Measurements from ENCODE around the gene CADM1. TPM values are rescaled to one million over a fixed set of nuclear protein-coding genes. Genes with fewer than 3 reads are reported as not detected.

Gene CADM1
- total and polyA plus RNA-seq, 4 experiments from 2014 or later, result 2.8 to 5.6 (median 3.3) TPM

DNA sequence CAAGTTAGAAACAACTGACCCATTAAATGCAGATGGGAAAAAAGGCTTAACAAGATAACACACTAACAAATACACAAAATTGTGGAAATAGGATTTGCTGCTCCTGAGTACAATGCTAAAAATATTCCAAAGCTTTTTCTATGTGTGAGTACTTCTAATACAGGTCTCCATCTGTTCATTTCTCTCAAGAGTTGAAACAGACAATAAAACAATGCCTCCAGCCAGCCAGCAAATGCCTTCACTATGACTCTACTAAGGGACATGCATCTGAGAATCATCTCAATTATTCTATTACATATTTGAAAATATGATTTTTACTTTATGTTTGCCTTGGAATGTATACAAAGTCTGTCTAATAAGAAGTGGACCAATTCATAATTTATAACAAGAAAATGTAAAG is 119.0 kb downstream of the CADM1 start:
- POLR2A ChIA-PET (ENCODE audit: partially characterized antibody), result no interaction called here
- no peak for DNase-seq
- Mint-ChIP-seq H3K27ac (no peak overlapping the region), H3K36me3 (no peaks in the 10 kb centered on the region), H3K4me3 (no peak overlapping the region), H3K27me3 (peaks cover 6 to 7% of the 10 kb centered on the region in 2 donors), H3K9me3 (no peaks in the 10 kb centered on the region), H3K4me1 (no peaks in the 10 kb centered on the region)
- no peak overlapping the region for H3K4me3 ChIP-seq (ENCODE audit: low read length in 2 of 2)
- H3K27ac ChIP-seq (ENCODE audit: low read depth, low read length), result no peak overlapping the region
- intact Hi-C loops (cut with micrococcal nuclease), result no loop called here
- H3K4me1 ChIP-seq (ENCODE audit: insufficient read depth, low read length), result no peaks in the 10 kb centered on the region
- CTCF ChIA-PET (ENCODE audit: partially characterized antibody), result interaction anchor here (1.4 kb wide), 1 partner anchor 61 kb away, joined by 4 read pairs; no protein-coding TSS in a partner anchor
- no peaks in the 10 kb centered on the region for H3K27me3 ChIP-seq (ENCODE audit: insufficient read depth, low read length)
- no peaks in the 10 kb centered on the region for H3K36me3 ChIP-seq (ENCODE audit: insufficient read depth, low read length)
- no peaks in the 10 kb centered on the region for H3K9me3 ChIP-seq (ENCODE audit: control insufficient read depth in 1 of 2, low read length in 2 of 2)

DNA sequence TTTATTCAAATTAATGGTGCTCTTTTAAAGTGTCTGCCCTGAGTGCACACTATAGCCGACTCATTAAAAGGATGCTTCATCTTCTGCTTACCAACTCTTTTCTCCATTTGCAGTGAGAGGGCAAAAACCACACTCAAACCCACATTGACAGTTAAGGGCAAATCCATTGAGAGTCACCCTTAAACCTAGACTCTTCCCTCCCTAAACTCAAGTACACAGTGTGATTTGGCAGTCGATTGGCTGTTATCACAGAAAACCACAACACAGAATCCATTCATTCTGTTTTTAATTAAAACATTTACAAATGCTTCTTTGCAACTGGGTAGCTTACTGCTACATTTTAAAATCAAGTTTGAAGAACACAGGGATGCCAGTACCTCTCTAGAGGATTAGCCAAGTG is 120.0 kb downstream of the CADM1 start:
- Histone ChIP-seq H3K27ac (ENCODE audit: low read depth, low read length) (no peak overlapping the region), H3K27me3 (ENCODE audit: insufficient read depth, low read length) (no peaks in the 10 kb centered on the region), H3K36me3 (ENCODE audit: insufficient read depth, low read length) (no peaks in the 10 kb centered on the region), H3K9me3 (ENCODE audit: control insufficient read depth in 1 of 2, low read length in 2 of 2) (no peaks in the 10 kb centered on the region), H3K4me1 (ENCODE audit: insufficient read depth, low read length) (no peaks in the 10 kb centered on the region), H3K4me3 (ENCODE audit: low read length in 2 of 2) (no peak overlapping the region)
- Mint-ChIP-seq H3K9me3 (no peaks in the 10 kb centered on the region), H3K36me3 (no peaks in the 10 kb centered on the region), H3K27ac (no peak overlapping the region), H3K4me3 (no peak overlapping the region), H3K27me3 (peaks cover 6 to 7% of the 10 kb centered on the region in 2 donors), H3K4me1 (no peaks in the 10 kb centered on the region)
- no peak for DNase-seq
- intact Hi-C loops (cut with micrococcal nuclease), result no loop called here
- ChIA-PET CTCF (ENCODE audit: partially characterized antibody) (no interaction called here), POLR2A (ENCODE audit: partially characterized antibody) (no interaction called here)

DNA sequence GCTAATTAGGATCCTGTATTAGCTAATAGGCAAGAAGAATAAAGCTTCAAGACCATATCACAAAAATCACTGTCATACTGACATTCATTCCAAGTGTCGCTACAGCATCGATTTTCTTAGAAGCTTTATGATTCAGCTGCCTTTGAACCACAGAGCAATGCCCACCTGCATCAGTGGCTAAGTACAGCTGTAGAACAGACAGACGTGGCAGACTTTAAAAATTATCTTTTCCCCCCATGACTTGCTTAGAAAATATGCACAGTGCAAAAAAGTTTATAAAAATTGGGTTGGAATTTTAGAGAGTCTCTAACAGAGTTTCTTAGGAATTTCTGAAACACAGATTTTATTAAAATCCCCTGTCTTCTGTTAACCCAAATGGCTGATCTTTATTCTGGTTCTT is 120.8 kb downstream of the CADM1 start:
- no peak overlapping the region for H3K4me3 Mint-ChIP-seq
- Histone ChIP-seq H3K36me3 (ENCODE audit: insufficient read depth, low read length) (no peaks in the 10 kb centered on the region), H3K9me3 (ENCODE audit: control insufficient read depth in 1 of 2, low read length in 2 of 2) (no peaks in the 10 kb centered on the region), H3K27me3 (ENCODE audit: insufficient read depth, low read length) (no peaks in the 10 kb centered on the region), H3K27ac (ENCODE audit: low read depth, low read length) (no peak overlapping the region), H3K4me3 (ENCODE audit: low read length in 2 of 2) (no peak overlapping the region), H3K4me1 (ENCODE audit: insufficient read depth, low read length) (no peaks in the 10 kb centered on the region)
- intact Hi-C loops (cut with micrococcal nuclease), result no loop called here
- H3K36me3 Mint-ChIP-seq, result no peaks in the 10 kb centered on the region
- H3K4me1 Mint-ChIP-seq, result no peaks in the 10 kb centered on the region
- no peak for DNase-seq
- CTCF ChIA-PET (ENCODE audit: partially characterized antibody), result no interaction called here
- H3K27me3 Mint-ChIP-seq, result peaks cover 5 to 6% of the 10 kb centered on the region in 2 donors
- POLR2A ChIA-PET (ENCODE audit: partially characterized antibody), result no interaction called here
- H3K9me3 Mint-ChIP-seq, result no peaks in the 10 kb centered on the region
- no peak overlapping the region for H3K27ac Mint-ChIP-seq

DNA sequence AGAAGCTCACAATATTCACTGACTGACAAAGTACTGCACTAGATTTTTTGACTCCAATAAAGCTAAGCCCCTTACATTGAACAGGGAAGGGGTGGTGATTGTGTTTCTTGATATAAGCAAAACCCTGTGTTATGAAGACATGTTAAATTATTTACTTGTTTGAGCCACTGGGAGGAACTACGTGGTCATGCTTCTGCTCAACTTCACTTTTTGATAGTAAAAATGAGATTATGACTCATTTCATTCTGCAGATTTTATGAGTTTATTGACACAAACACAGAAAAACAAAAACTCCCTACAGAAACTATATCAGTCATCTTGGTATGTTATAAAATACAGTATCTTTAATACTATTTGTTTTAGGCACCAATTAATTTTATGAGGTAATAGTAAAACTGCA is 124.7 kb downstream of the CADM1 start:
- no peak overlapping the region for H3K27ac Mint-ChIP-seq
- ChIA-PET POLR2A (ENCODE audit: partially characterized antibody) (no interaction called here), CTCF (ENCODE audit: partially characterized antibody) (no interaction called here)
- no peaks in the 10 kb centered on the region for H3K9me3 ChIP-seq (ENCODE audit: control insufficient read depth in 1 of 2, low read length in 2 of 2)
- no peak overlapping the region for H3K4me3 ChIP-seq (ENCODE audit: low read length in 2 of 2)
- no peak for DNase-seq
- no peak overlapping the region for H3K4me3 Mint-ChIP-seq
- H3K4me1 ChIP-seq (ENCODE audit: insufficient read depth, low read length), result no peaks in the 10 kb centered on the region
- peaks cover 0 to 2% (median 0%) of the 10 kb centered on the region in 8 donors for H3K9me3 Mint-ChIP-seq
- no peaks in the 10 kb centered on the region for H3K27me3 ChIP-seq (ENCODE audit: insufficient read depth, low read length)
- intact Hi-C loops (cut with micrococcal nuclease), result no loop called here
- H3K27ac ChIP-seq (ENCODE audit: low read depth, low read length), result no peak overlapping the region
- H3K27me3 Mint-ChIP-seq, result peaks cover 0 to 3% of the 10 kb centered on the region in 2 donors
- no peaks in the 10 kb centered on the region for H3K36me3 ChIP-seq (ENCODE audit: insufficient read depth, low read length)
- no peaks in the 10 kb centered on the region for H3K36me3 Mint-ChIP-seq
- no peaks in the 10 kb centered on the region for H3K4me1 Mint-ChIP-seq

DNA sequence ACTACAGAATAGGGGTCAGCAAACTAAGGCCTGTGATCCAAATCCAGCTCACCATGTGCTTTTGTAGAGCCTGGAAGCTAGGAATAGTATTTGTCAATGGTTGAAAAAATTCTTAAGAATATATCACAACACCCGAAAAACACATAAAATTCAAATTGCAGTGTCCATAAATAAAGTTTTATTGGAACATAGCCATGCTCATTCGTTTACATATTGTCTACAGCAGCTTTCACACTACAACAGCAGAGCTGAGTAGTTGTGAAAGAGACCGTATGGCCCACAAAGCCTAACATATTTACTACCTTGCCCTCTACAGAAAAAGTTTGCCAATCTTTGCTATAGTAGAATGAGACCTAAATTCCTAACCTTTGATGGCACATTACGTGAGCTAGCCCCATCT is 125.7 kb downstream of the CADM1 start:
- H3K36me3 Mint-ChIP-seq, result no peaks in the 10 kb centered on the region
- no peaks in the 10 kb centered on the region for H3K27me3 ChIP-seq (ENCODE audit: insufficient read depth, low read length)
- H3K4me3 Mint-ChIP-seq, result no peak overlapping the region

DNA sequence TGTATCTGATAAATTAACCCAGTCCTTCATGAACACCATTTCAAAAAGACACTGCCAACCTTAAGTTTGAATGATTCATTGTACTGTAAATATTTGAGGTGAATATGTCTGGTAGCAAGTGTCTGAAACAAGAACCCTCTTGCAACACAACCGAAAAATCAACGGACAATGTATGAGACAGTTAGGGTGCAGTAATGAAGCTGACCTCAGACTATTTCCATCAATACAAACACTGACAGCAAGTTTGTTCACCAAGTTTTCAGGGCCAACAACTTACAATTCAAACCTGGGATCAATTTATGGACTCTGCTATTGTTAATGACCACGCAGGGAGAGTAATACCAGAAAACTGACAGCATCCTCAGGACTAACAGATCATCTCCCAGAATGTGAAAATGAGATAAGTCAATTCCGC is 126.3 kb downstream of the CADM1 start:
- intact Hi-C loops (cut with micrococcal nuclease), result no loop called here

More for the DNA sequence above, 125.7 kb downstream of the CADM1 start:
- H3K9me3 ChIP-seq (ENCODE audit: control insufficient read depth in 1 of 2, low read length in 2 of 2), result no peaks in the 10 kb centered on the region
- intact Hi-C loops (cut with micrococcal nuclease), result no loop called here
- ChIA-PET CTCF (ENCODE audit: partially characterized antibody) (no interaction called here), POLR2A (ENCODE audit: partially characterized antibody) (no interaction called here)
- no peak for DNase-seq
- Mint-ChIP-seq H3K27ac (no peak overlapping the region), H3K27me3 (no peaks in the 10 kb centered on the region), H3K9me3 (peaks cover 0 to 2% (median 0%) of the 10 kb centered on the region in 8 donors), H3K4me1 (no peaks in the 10 kb centered on the region)
- no peaks in the 10 kb centered on the region for H3K4me1 ChIP-seq (ENCODE audit: insufficient read depth, low read length)
- no peaks in the 10 kb centered on the region for H3K36me3 ChIP-seq (ENCODE audit: insufficient read depth, low read length)
- no peak overlapping the region for H3K4me3 ChIP-seq (ENCODE audit: low read length in 2 of 2)
- H3K27ac ChIP-seq (ENCODE audit: low read depth, low read length), result no peak overlapping the region

DNA sequence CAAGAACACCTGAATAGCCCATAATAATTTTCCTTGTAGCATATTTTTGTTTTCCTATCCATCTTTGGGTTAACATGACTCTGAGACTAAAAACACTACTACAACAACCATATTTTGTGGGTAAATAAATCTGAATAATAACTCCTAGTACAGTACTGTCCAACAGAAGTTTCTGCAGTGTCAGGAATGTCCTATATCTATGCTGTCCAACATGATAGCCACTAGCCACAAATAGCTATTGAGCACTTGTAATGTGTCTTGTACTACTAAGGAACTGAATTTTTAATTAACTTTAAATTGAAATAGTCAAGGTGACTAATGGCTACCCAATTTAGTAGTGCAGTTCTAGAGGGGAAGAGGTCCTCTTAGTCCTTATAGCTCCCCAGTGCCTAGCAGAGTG is 135.6 kb downstream of the CADM1 start:
- CTCF ChIA-PET (ENCODE audit: partially characterized antibody), result no interaction called here
- no peaks in the 10 kb centered on the region for H3K9me3 Mint-ChIP-seq
- no peak overlapping the region for H3K4me3 Mint-ChIP-seq
- no peaks in the 10 kb centered on the region for H3K27me3 Mint-ChIP-seq
- no peaks in the 10 kb centered on the region for H3K36me3 Mint-ChIP-seq
- Histone ChIP-seq H3K4me3 (ENCODE audit: low read length in 2 of 2) (no peak overlapping the region), H3K4me1 (ENCODE audit: insufficient read depth, low read length) (no peaks in the 10 kb centered on the region), H3K9me3 (ENCODE audit: control insufficient read depth in 1 of 2, low read length in 2 of 2) (no peaks in the 10 kb centered on the region), H3K27me3 (ENCODE audit: insufficient read depth, low read length) (no peaks in the 10 kb centered on the region), H3K36me3 (ENCODE audit: insufficient read depth, low read length) (no peaks in the 10 kb centered on the region), H3K27ac (ENCODE audit: low read depth, low read length) (no peak overlapping the region)
- no peak for DNase-seq
- POLR2A ChIA-PET (ENCODE audit: partially characterized antibody), result no interaction called here
- no peak overlapping the region for H3K27ac Mint-ChIP-seq
- intact Hi-C loops (cut with micrococcal nuclease), result no loop called here
- H3K4me1 Mint-ChIP-seq, result no peaks in the 10 kb centered on the region

More for the DNA sequence above, 126.3 kb downstream of the CADM1 start:
- no peak overlapping the region for H3K27ac ChIP-seq (ENCODE audit: low read depth, low read length)
- no peaks in the 10 kb centered on the region for H3K36me3 ChIP-seq (ENCODE audit: insufficient read depth, low read length)
- H3K36me3 Mint-ChIP-seq, result no peaks in the 10 kb centered on the region
- ChIA-PET CTCF (ENCODE audit: partially characterized antibody) (no interaction called here), POLR2A (ENCODE audit: partially characterized antibody) (no interaction called here)
- no peak overlapping the region for H3K27ac Mint-ChIP-seq
- no peaks in the 10 kb centered on the region for H3K9me3 ChIP-seq (ENCODE audit: control insufficient read depth in 1 of 2, low read length in 2 of 2)
- H3K4me3 Mint-ChIP-seq, result no peak overlapping the region
- no peak for DNase-seq
- H3K9me3 Mint-ChIP-seq, result peaks cover 0 to 2% (median 0%) of the 10 kb centered on the region in 8 donors
- no peaks in the 10 kb centered on the region for H3K27me3 ChIP-seq (ENCODE audit: insufficient read depth, low read length)
- no peaks in the 10 kb centered on the region for H3K4me1 Mint-ChIP-seq
- H3K27me3 Mint-ChIP-seq, result no peaks in the 10 kb centered on the region
- no peak overlapping the region for H3K4me3 ChIP-seq (ENCODE audit: low read length in 2 of 2)
- H3K4me1 ChIP-seq (ENCODE audit: insufficient read depth, low read length), result no peaks in the 10 kb centered on the region

DNA sequence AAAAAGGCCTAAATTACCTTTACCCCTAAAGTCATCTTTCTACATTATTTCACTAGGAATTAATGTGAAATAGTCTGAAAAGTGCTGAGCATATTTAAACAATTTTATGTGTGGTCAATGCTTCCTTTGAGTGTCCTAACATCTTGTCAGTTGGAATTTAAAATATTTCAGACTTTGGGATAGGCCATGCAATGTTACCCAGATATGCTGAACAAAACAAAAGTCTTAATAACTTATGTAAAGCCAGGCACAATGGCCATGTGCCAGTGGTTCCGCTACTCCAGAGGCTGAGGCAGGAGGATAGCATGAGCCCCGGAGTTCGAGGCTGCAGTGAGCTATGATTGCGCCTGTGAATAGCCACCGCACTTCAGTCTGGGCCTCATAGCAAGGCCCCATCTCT is 137.4 kb downstream of the CADM1 start:
- no peak overlapping the region for H3K4me3 ChIP-seq (ENCODE audit: low read length in 2 of 2)
- no peaks in the 10 kb centered on the region for H3K36me3 ChIP-seq (ENCODE audit: insufficient read depth, low read length)
- H3K27me3 ChIP-seq (ENCODE audit: insufficient read depth, low read length), result no peaks in the 10 kb centered on the region
- Mint-ChIP-seq H3K9me3 (no peaks in the 10 kb centered on the region), H3K36me3 (no peaks in the 10 kb centered on the region), H3K4me3 (no peak overlapping the region), H3K27ac (no peak overlapping the region), H3K4me1 (no peaks in the 10 kb centered on the region), H3K27me3 (no peaks in the 10 kb centered on the region)
- intact Hi-C loops (cut with micrococcal nuclease), result no loop called here
- H3K4me1 ChIP-seq (ENCODE audit: insufficient read depth, low read length), result no peaks in the 10 kb centered on the region
- no peak overlapping the region for H3K27ac ChIP-seq (ENCODE audit: low read depth, low read length)
- DNase-seq, result no peak
- POLR2A ChIA-PET (ENCODE audit: partially characterized antibody), result no interaction called here
- H3K9me3 ChIP-seq (ENCODE audit: control insufficient read depth in 1 of 2, low read length in 2 of 2), result no peaks in the 10 kb centered on the region
- CTCF ChIA-PET (ENCODE audit: partially characterized antibody), result no interaction called here

All from CD4-positive, alpha-beta memory T cell (primary cell).